GM19238 (cell line): ENCODE results near the gene IFI44L.

Experiments
- DNase-seq: peaks from one replicate; pipeline ENCODE4 v3.0.0; 2011; ENCODE audit warnings: low spot score; ENCODE audit not compliant: insufficient read length

IFI44L gene

GRCh38 chr1:78619803-78620579, at the start of gene IFI44L:
TSS of gene IFI44L (plus strand) at chr1:78620448. CDS start at chr1:78627916, 7,468 bp downstream.
- no peak for DNase-seq

- no peak for DNase-seq
Observed at GRCh38 chr1:78570539-78570938, 49.7 kb upstream of the IFI44L start.

GRCh38 chr1:78577257-78578100, 42.8 kb upstream of the IFI44L start:
- no peak for DNase-seq

- no peak for DNase-seq
Observed at GRCh38 chr1:78586572-78586971, 33.7 kb upstream of the IFI44L start.

- no peak for DNase-seq
Observed at GRCh38 chr1:78587211-78587610, 33.0 kb upstream of the IFI44L start.

GRCh38 chr1:78591971-78592370, 28.3 kb upstream of the IFI44L start:
- no peak for DNase-seq

GRCh38 chr1:78599294-78599693, 21.0 kb upstream of the IFI44L start:
- no peak for DNase-seq

GRCh38 chr1:78601068-78601467, 19.2 kb upstream of the IFI44L start:
- no peak for DNase-seq

GRCh38 chr1:78603206-78603605, 17.0 kb upstream of the IFI44L start:
- no peak for DNase-seq

GRCh38 chr1:78604643-78605042, 15.6 kb upstream of the IFI44L start:
- DNase-seq, result no peak

- DNase-seq, result no peak
Observed at GRCh38 chr1:78606274-78606673, 14.0 kb upstream of the IFI44L start.

- no peak for DNase-seq
Observed at GRCh38 chr1:78607334-78607927, 12.8 kb upstream of the IFI44L start.

GRCh38 chr1:78607944-78608343, 12.3 kb upstream of the IFI44L start:
- DNase-seq, result no peak

GRCh38 chr1:78617615-78618026, 2.6 kb upstream of the IFI44L start:
- DNase-seq, result no peak

GRCh38 chr1:78619032-78619431, 1.2 kb upstream of the IFI44L start:
- DNase-seq, result no peak

- DNase-seq, result no peak
Observed at GRCh38 chr1:78619446-78619802, 824 bp upstream of the IFI44L start.

GRCh38 chr1:78620666-78621065, 418 bp downstream of the IFI44L start:
- DNase-seq, result no peak

- DNase-seq, result no peak
Observed at GRCh38 chr1:78622548-78622947, 2.3 kb downstream of the IFI44L start.

- DNase-seq, result no peak
Observed at GRCh38 chr1:78624035-78624434, 3.8 kb downstream of the IFI44L start.

GRCh38 chr1:78627321-78627720, 7.1 kb downstream of the IFI44L start:
- no peak for DNase-seq

GRCh38 chr1:78630600-78630999, 10.4 kb downstream of the IFI44L start:
- no peak for DNase-seq

- no peak for DNase-seq
Observed at GRCh38 chr1:78633209-78633608, 13.0 kb downstream of the IFI44L start.
